NCI-H1105 treated with DMSO at 0.1 percent for 48 hours (cell line): ENCODE measurements around the gene ORC2.

ENCODE experiments used
- DNase-seq: peaks from one replicate; lab custom pipeline; 2025; lab: John Stamatoyannopoulos, UW

ORC2 gene

GRCh38 chr2:200860092-200860795, 103.2 kb downstream of the ORC2 start:
- DNase-seq: no peak
